ENCODE data around the gene GRIK2. TPM values are rescaled to one million over a fixed set of nuclear protein-coding genes. Genes with fewer than 3 reads are reported as not detected.

GRIK2 gene
- total RNA-seq, 4 donors from 2014 or later = 1.4 to 51.9 (median 9.6) TPM

DNA sequence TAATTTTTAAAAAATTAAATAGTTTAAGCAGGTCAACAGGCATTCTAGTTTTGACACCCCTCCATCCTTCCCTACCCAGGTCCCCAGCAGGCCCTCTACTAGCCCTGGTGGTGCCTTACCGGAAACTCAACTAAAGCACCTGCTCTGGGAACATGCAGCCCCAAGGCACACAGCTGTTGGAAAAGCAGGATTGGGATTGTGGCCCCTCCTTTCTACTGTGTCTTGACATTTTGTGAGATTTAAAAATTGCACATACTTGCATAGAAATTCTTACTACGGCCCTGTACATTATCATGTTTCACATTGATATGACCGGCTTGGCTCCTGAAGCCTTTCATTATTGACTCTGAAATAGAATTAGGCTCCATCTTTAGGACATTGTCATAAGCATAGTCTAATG lies 423.2 kb downstream of the GRIK2 start:
- no peak for DNase-seq
- Histone ChIP-seq H3K36me3 (no peaks in the 10 kb centered on the region), H3K9me3 (no peaks in the 10 kb centered on the region), H3K27me3 (no peaks in the 10 kb centered on the region), H3K4me1 (no peaks in the 10 kb centered on the region), H3K27ac (no peak overlapping the region), H3K4me3 (replicated peaks in 1 of 3) (no peak overlapping the region)
- WGBS, 2 donors = 91% methylated on average over 3 of the region's 3 CpGs
- TF ChIP-seq CTCF (IDR thresholded peaks at IDR 0.05) (no peak), POLR2A (IDR thresholded peaks at IDR 0.05) (no peak)
- intact Hi-C loops (cut with DNase I) = no loop called here

GRCh38 chr6:101818051-101818450 lies 424.5 kb downstream of the GRIK2 start:
- H3K27ac ChIP-seq = no peak overlapping the region
- no peaks in the 10 kb centered on the region for H3K4me1 ChIP-seq
- 34 to 40% methylated on average over 6 of the region's 6 CpGs for WGBS, 2 donors
- intact Hi-C loops (cut with DNase I) = no loop called here
- H3K36me3 ChIP-seq = no peaks in the 10 kb centered on the region
- TF ChIP-seq POLR2A (IDR thresholded peaks at IDR 0.05) (no peak), CTCF (IDR thresholded peaks at IDR 0.05) (no peak)
- H3K9me3 ChIP-seq = no peaks in the 10 kb centered on the region
- H3K27me3 ChIP-seq = no peaks in the 10 kb centered on the region
- no peak overlapping the region for H3K4me3 ChIP-seq (replicated peaks in 1 of 3)
- no peak for DNase-seq

DNA sequence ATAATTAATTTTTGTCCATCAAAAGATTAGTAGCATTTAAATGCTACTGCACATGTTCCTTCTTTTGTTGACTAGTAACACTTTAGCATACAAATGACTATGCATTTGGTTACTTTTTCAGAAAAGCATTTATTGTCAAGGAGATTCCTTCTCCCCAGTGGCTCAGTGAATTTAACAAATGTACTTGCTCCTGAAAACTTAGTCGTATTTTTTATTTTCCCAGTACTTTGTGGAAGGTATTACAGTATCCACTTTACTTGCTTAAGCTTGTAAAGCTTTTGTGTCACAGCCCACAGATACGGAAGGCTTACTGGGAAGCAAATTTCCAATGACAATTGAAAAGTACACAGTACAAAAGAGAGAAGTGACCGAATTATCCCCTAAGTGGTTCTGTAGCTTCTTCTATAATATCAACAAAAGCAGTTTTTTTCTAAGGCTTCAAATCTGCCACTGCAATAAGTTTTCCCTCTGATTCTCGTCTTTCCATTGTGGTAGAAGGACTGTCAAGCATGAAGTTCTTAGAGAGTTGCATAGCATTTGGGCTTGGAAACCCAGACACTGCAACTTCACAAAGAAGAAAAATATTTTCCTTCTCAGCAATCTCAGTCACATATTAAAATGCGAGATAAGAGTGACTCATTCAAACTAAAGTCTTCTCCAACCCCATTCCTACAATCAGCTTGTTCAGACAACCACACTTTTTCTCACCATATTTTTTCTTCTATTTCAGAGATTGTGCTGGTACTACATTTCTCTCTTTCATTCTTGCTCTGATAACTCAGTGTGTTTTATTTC lies 431.2 kb downstream of the GRIK2 start:
- Histone ChIP-seq H3K9me3 (no peaks in the 10 kb centered on the region), H3K4me3 (replicated peaks in 1 of 3) (no peak overlapping the region), H3K4me1 (no peaks in the 10 kb centered on the region), H3K36me3 (no peaks in the 10 kb centered on the region), H3K27ac (no peak overlapping the region), H3K27me3 (no peaks in the 10 kb centered on the region)
- DNase-seq = no peak
- intact Hi-C loops (cut with DNase I) = no loop called here
- WGBS, 2 donors = 67 to 72% methylated on average over 5 of the region's 5 CpGs
- TF ChIP-seq CTCF (IDR thresholded peaks at IDR 0.05) (no peak), POLR2A (IDR thresholded peaks at IDR 0.05) (no peak)

GRCh38 chr6:101826269-101826668 lies 432.8 kb downstream of the GRIK2 start:
- no peaks in the 10 kb centered on the region for H3K9me3 ChIP-seq
- no peak overlapping the region for H3K4me3 ChIP-seq (replicated peaks in 1 of 3)
- intact Hi-C loops (cut with DNase I) = no loop called here
- no peaks in the 10 kb centered on the region for H3K27me3 ChIP-seq
- 88 to 94% methylated on average over 2 of the region's 2 CpGs for WGBS, 2 donors
- no peak for DNase-seq
- no peaks in the 10 kb centered on the region for H3K4me1 ChIP-seq
- H3K27ac ChIP-seq = no peak overlapping the region
- H3K36me3 ChIP-seq = no peaks in the 10 kb centered on the region
- TF ChIP-seq POLR2A (IDR thresholded peaks at IDR 0.05) (no peak), CTCF (IDR thresholded peaks at IDR 0.05) (no peak)

- Histone ChIP-seq H3K36me3 (no peaks in the 10 kb centered on the region), H3K4me3 (replicated peaks in 1 of 3) (no peak overlapping the region), H3K27ac (no peak overlapping the region), H3K9me3 (no peaks in the 10 kb centered on the region), H3K4me1 (no peaks in the 10 kb centered on the region), H3K27me3 (no peaks in the 10 kb centered on the region)
- TF ChIP-seq CTCF (IDR thresholded peaks at IDR 0.05) = no peak
- no peak for TF ChIP-seq POLR2A (IDR thresholded peaks at IDR 0.05)
- intact Hi-C loops (cut with DNase I) = no loop called here
- no peak for DNase-seq
- 64 to 76% methylated on average over 3 of the region's 3 CpGs for WGBS, 2 donors
These were observed 433.2 kb downstream of the GRIK2 start for GRCh38 chr6:101826678-101827077.

All from thyroid gland (tissue), 4 donors.